AML-193 (cell line): Measurements from ENCODE around the gene RGS1.

Experiments used
- DNase-seq, 2 experiments: peaks; one replicate each; lab custom pipeline; 2025; lab: John Stamatoyannopoulos, UW

The RGS1 gene

GRCh38 chr1:192553741-192554140 is 21.8 kb upstream of the RGS1 start:
- no peak for DNase-seq

- no peak for DNase-seq
Observed at GRCh38 chr1:192554904-192555303, 20.7 kb upstream of the RGS1 start.

GRCh38 chr1:192555399-192555798 is 20.2 kb upstream of the RGS1 start:
- DNase-seq: no peak

GRCh38 chr1:192557841-192558595 is 17.6 kb upstream of the RGS1 start:
- DNase-seq: no peak

GRCh38 chr1:192559115-192560006 is 16.2 kb upstream of the RGS1 start:
- DNase-seq: no peak

DNA sequence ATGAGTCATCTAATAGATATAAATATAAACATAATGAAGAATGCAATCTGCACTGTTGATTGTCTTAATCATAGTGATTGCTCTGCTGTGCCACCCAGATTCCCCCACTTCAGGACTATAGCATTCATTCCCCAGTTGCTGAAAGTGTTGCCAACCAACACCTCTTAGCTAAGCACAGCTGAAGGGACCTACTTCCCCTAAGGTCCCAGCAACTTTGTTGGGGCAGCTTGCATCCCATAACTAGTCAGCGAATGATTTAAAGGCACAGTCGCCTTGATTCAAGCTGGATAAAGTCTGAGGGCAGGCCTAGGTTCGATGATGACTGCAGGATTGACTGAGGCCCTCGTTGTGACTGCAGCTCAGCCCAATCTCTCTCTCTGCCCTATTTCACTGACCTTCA is 14.3 kb upstream of the RGS1 start:
- DNase-seq: no peak

DNA sequence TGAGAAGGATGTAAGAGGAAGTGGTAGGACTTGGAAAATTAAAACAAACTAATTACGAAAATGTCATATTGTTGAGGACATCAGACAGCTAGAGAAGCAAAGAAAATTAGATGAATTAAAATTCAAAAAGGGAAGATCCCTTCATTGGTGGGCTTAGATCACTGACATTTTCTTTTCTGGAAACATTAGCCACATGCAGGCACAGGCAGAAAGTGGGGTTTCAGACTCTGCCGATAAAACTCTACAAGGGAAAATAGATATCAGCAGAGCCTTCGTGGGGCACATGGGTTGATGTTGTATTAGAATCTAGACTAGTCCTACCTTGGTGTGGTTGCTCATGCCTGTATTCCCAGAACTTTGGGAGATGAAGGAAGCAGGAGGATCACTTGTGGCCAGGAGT is 12.4 kb upstream of the RGS1 start:
- no peak for DNase-seq

GRCh38 chr1:192564099-192564498 is 11.5 kb upstream of the RGS1 start:
- DNase-seq: no peak

DNA sequence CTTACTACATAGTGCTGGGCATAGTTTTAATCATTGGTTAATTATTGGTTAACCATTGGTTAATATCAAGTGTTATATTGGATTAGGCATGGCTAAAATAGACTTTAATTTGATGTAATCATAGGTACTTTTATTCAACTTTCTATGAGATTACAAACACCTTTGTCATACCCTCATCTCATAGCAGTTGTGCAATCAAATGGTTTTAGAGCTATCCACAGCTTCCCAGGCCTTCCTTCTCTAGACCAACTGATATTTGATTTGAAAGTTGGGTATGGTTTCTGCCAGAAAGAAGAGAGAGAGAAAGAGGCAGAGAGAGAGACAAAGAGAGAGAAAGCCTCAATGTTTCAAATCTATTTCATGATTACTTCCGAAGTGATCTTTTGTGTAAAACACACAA is 9.6 kb upstream of the RGS1 start:
- DNase-seq: no peak

DNA sequence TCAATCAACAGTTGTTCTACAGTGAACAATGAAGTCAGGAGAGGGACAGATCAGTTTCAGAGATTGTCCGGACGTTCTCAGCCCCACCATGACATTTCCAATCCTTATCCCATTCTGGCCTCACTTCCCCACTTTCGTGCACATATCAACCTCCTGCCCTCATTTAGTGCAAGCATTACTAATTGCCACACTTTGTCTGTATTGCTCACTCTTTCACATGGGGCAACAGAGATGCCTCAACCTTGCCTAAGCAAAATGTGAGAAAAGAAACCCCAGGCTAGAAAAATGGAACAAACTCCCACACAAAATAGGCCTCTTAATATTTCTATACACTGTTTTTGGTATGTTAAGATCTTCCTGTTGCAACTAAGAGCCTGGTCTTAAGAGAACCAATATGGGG is 8.9 kb upstream of the RGS1 start:
- DNase-seq: no peak

DNA sequence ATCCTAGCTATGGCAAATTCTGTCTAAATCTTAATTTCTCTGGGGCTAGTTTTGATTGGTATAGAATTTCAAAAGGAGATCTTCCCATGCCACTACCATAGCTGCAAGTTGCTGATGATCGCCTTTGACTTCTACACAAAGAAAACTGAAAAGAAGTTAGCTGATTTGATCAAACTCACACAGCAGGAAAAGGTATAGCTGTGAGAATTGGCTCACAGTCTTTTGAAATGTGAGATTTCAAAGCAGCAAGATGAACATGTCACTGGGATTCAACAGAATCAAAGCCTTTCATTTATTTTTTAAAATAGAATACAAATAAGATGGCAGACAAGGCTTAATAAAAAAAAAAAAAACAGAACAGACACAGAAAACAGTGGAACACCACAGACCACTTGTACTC is 7.5 kb upstream of the RGS1 start:
- DNase-seq: no peak

GRCh38 chr1:192571668-192572067 is 3.9 kb upstream of the RGS1 start:
- DNase-seq: no peak

GRCh38 chr1:192573499-192573898 is 2.1 kb upstream of the RGS1 start:
- DNase-seq: no peak

DNA sequence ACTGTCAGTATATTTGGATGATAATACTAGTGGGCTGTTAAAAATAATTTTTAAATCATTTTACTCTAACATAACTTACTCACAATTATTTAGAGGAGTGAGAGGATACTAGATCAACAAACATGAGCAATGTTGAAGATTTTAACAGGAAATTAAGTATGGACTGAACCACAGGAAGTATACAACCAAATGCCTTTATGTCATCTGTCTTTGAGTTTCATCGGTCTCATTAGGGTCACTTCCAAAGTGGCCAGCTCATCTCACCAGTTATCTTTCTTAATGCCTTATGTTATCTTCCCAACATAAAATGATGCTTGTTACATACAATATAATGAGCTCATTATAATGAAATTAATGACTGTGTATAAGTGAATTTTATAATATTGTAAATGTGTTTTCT is 1.5 kb upstream of the RGS1 start:
- no peak for DNase-seq

- no peak for DNase-seq
Observed at GRCh38 chr1:192576190-192577144, 894 bp downstream of the RGS1 start.

DNA sequence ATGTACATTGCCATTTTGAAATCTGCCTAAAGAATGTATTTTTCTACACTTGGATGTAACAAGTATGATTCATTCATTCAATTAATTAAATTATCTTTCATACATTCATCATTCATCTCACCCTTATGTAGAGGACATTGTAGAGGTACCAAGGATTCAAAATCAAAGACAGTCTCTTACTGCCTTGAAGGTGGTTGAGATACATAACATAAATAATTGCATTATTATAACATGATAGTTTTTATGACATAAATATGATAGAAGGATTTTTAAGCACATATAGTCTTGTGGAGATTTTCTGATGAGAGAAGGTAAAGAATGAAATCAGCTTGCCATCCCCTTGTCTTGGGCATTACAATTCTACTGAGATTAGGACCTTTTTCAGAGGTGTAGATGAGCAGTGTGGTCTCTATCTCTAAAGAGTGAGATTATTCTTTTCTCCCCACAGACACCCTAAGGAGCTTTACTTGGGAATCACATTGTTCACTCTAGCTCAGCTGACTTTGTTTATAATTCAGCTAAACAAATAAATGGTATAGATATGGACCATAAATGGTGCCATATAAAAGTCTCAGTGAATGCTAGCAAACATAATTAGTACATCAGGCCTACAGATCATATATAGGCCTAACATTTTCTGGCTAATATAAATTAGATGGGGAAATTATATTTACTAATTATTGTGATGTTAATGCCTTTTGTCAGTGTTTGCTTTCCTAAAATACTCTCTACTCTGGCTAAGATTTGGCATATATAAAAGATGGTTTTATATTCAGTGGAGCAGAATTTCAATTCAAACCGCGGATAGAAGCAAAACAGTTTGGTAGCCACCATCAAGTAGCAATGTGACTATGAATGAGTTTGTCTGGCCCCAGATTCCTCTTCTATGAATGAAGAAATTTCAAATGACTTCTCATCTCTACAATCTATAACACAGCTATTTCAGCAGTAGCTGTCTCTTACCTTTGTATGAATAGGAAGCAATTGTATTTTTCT is 1.9 kb downstream of the RGS1 start:
- no peak for DNase-seq

DNA sequence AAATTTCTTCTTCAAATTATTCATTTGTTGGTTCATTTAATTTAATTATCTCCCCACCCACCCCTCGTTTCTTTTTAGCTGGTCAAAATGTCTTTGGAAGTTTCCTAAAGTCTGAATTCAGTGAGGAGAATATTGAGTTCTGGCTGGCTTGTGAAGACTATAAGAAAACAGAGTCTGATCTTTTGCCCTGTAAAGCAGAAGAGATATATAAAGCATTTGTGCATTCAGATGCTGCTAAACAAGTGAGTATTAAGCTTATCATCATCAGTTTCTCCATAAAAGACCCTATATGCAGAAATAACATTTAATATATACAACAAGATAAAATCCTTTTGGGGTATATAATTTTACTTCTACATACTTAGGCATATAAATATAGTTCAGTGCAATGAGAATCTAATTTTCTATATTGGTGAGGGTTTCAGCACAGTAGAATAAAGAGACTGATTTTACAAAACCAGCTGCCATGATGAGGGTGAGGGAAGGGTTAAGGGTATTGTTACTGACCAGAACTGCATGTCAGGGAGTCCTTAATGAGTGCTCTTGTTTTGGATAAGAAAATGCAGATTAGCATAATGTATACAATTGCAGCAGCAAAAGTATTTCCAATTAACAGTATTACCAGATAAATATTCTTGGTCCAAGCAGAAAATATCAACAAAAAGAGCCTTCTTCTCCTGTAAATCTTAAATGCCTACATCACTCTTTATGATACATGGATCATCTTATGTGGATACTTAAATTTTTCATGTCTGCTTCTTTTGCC is 2.8 kb downstream of the RGS1 start:
- DNase-seq: no peak

GRCh38 chr1:192579010-192579738 is 3.6 kb downstream of the RGS1 start:
- DNase-seq: no peak

- DNase-seq: peak; percentile 5 to 21
Observed at GRCh38 chr1:192580351-192580962, 4.9 kb downstream of the RGS1 start.
